ENCODE results near the gene RHOU.

The RHOU gene

DNA sequence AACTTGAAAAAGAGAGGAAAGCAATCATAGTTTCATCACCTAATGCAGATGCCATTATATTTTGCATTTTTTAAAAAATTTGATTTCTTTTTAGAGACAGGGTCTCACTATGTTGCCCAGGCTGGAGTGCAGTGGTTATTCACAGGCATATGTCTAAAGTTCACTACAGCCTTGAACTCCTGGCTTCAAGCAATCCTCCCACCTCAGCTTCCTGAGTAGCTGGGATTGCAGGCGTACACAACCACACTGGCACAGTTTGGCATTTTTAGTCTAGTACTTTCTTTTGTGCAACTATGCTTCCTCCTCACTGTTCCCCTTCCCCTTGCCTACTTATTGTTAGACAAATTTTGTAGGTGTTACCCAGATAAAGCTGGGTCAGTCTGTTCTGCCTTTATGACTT lies 18.0 kb downstream of the RHOU start:
- Histone ChIP-seq H3K27ac (no peak overlapping the region), H3K4me3 (ENCODE audit: low read depth, low read length) (no peak overlapping the region), H3K36me3 (replicated peaks) (no peaks in the 10 kb centered on the region), H3K27me3 (replicated peaks) (peaks cover 31% of the 10 kb centered on the region)
- in situ Hi-C loops (cut with HindIII; ENCODE audit: low pct_ligation_motif_present, low sequenced_read_pairs), result no loop called here
- DNase-seq, result no peak
- TF ChIP-seq, protein P1, sequence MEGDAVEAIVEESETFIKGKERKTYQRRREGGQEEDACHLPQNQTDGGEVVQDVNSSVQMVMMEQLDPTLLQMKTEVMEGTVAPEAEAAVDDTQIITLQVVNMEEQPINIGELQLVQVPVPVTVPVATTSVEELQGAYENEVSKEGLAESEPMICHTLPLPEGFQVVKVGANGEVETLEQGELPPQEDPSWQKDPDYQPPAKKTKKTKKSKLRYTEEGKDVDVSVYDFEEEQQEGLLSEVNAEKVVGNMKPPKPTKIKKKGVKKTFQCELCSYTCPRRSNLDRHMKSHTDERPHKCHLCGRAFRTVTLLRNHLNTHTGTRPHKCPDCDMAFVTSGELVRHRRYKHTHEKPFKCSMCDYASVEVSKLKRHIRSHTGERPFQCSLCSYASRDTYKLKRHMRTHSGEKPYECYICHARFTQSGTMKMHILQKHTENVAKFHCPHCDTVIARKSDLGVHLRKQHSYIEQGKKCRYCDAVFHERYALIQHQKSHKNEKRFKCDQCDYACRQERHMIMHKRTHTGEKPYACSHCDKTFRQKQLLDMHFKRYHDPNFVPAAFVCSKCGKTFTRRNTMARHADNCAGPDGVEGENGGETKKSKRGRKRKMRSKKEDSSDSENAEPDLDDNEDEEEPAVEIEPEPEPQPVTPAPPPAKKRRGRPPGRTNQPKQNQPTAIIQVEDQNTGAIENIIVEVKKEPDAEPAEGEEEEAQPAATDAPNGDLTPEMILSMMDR (IDR thresholded peaks at IDR 0.05; ENCODE audit: low read depth, low read length, missing control alignments), result no peak

GRCh38 chr1:228753786-228754360 lies 18.6 kb downstream of the RHOU start:
- H3K4me3 ChIP-seq (ENCODE audit: low read depth, low read length), result no peak overlapping the region
- H3K27ac ChIP-seq, result no peak overlapping the region
- H3K36me3 ChIP-seq (replicated peaks), result no peaks in the 10 kb centered on the region
- TF ChIP-seq, protein P1 (IDR thresholded peaks at IDR 0.05; ENCODE audit: low read depth, low read length, missing control alignments), result no peak
- in situ Hi-C loops (cut with HindIII; ENCODE audit: low pct_ligation_motif_present, low sequenced_read_pairs), result no loop called here
- H3K27me3 ChIP-seq (replicated peaks), result peaks cover 34% of the 10 kb centered on the region
- no peak for DNase-seq

DNA sequence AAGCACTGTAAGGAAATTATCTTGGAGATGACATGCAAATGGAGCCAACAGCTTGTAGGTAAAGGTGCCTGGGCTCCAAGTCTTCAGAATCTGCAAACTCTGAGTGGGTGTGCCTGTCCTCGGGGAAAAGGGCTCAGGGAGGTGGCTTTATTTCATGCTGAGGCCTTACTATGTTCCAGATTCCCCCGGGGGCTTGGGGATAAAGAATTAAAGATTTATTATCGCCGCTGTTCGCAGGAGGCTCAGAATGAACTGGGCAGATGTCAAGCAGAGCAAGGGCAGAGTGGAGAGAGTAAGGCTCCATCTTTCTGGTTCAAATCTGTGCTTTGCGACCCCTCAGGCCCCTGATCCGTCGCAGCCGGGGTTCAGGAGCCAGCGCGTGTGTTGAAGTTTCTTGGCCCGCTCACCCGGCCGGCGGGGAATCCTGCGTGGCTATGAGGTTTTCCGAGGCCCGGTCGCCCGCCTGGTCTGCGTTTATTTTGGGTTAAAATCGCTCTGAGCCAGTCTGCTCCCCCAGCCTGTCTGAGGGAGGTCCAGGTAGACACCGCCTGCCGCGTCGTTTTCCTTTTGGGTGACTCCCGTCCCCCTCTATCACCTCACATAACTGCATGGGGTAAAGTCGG lies 19.5 kb downstream of the RHOU start:
- H3K36me3 ChIP-seq (replicated peaks), result no peaks in the 10 kb centered on the region
- H3K4me3 ChIP-seq (ENCODE audit: low read depth, low read length), result no peak overlapping the region
- TF ChIP-seq, protein P1 (IDR thresholded peaks at IDR 0.05; ENCODE audit: low read depth, low read length, missing control alignments), result no peak
- DNase-seq, result no peak
- peaks cover 34% of the 10 kb centered on the region for H3K27me3 ChIP-seq (replicated peaks)
- in situ Hi-C loops (cut with HindIII; ENCODE audit: low pct_ligation_motif_present, low sequenced_read_pairs), result no loop called here
- H3K27ac ChIP-seq, result no peak overlapping the region

- in situ Hi-C loops (cut with HindIII; ENCODE audit: low pct_ligation_motif_present, low sequenced_read_pairs), result no loop called here
- H3K36me3 ChIP-seq (replicated peaks), result no peaks in the 10 kb centered on the region
- H3K4me3 ChIP-seq (ENCODE audit: low read depth, low read length), result no peak overlapping the region
- no peak for DNase-seq
- H3K27ac ChIP-seq, result no peak overlapping the region
- TF ChIP-seq, protein P1 (IDR thresholded peaks at IDR 0.05; ENCODE audit: low read depth, low read length, missing control alignments), result no peak
- peaks cover 34% of the 10 kb centered on the region for H3K27me3 ChIP-seq (replicated peaks)
Measured at GRCh38 chr1:228755800-228756199, 20.5 kb downstream of the RHOU start.

DNA sequence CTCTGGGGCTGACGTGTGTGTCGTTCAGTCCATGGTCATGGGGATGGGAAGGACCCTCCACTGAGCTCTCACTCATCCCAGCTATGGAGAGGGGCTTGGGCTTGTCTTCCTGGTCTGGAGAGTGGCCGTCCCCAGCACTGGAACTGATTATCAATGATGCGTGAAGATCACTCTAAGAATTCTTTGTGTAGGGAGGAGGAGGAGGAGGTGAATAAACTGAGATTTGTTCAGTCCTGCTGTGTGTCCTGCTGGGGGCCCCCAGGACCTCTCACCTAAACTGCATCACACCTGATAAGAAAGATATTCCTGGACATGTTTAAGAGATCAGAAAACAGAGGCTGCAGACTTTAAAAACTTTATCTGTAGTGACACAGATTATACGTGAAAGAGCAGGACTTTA lies 21.2 kb downstream of the RHOU start:
- no peak overlapping the region for H3K4me3 ChIP-seq (ENCODE audit: low read depth, low read length)
- in situ Hi-C loops (cut with HindIII; ENCODE audit: low pct_ligation_motif_present, low sequenced_read_pairs), result no loop called here
- TF ChIP-seq, protein P1 (IDR thresholded peaks at IDR 0.05; ENCODE audit: low read depth, low read length, missing control alignments), result no peak
- H3K27me3 ChIP-seq (replicated peaks), result peaks cover 34% of the 10 kb centered on the region
- H3K27ac ChIP-seq, result no peak overlapping the region
- H3K36me3 ChIP-seq (replicated peaks), result no peaks in the 10 kb centered on the region
- DNase-seq, result no peak

- no peaks in the 10 kb centered on the region for H3K36me3 ChIP-seq (replicated peaks)
- H3K4me3 ChIP-seq (ENCODE audit: low read depth, low read length), result no peak overlapping the region
- H3K27me3 ChIP-seq (replicated peaks), result peaks cover 27% of the 10 kb centered on the region
- in situ Hi-C loops (cut with HindIII; ENCODE audit: low pct_ligation_motif_present, low sequenced_read_pairs), result no loop called here
- TF ChIP-seq, protein P1 (IDR thresholded peaks at IDR 0.05; ENCODE audit: low read depth, low read length, missing control alignments), result no peak
- H3K27ac ChIP-seq, result no peak overlapping the region
- no peak for DNase-seq
Measured at GRCh38 chr1:228758447-228758846, 23.2 kb downstream of the RHOU start.

Measured in brain microvascular endothelial cell (primary cell).